Measurements from ENCODE around the gene NUP43. TPM values are rescaled to one million over a fixed set of nuclear protein-coding genes. Genes with fewer than 3 reads are reported as not detected.
A peak's percentile ranks its signal among the peaks of the same experiment; 100 is the strongest.

Gene NUP43
- total RNA-seq, 1 donor from 2014 or later: 27.6 TPM

DNA sequence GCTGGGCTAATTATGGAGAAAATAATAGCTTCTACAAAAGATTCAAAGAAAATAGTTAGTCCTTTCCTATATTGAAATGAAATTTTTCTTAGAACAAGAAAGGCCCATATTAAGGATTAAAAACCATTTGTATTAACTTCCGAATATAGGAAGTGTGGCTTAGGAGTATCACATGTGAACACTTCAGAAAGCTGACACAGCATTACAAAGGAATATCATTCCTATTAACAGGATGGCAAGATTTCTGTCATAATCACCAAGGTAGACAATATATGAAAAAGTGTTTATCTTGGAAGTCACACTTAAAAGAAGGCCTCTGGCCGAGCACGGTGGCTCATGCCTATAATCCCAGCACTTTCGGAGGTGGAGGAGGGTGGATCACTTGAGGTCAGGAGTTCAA is 23.1 kb downstream of the NUP43 start:
- H3K4me1 Mint-ChIP-seq (ENCODE audit: low read depth, unreplicated experiment): peaks cover 3% of the 10 kb centered on the region
- TF ChIP-seq, protein P1, sequence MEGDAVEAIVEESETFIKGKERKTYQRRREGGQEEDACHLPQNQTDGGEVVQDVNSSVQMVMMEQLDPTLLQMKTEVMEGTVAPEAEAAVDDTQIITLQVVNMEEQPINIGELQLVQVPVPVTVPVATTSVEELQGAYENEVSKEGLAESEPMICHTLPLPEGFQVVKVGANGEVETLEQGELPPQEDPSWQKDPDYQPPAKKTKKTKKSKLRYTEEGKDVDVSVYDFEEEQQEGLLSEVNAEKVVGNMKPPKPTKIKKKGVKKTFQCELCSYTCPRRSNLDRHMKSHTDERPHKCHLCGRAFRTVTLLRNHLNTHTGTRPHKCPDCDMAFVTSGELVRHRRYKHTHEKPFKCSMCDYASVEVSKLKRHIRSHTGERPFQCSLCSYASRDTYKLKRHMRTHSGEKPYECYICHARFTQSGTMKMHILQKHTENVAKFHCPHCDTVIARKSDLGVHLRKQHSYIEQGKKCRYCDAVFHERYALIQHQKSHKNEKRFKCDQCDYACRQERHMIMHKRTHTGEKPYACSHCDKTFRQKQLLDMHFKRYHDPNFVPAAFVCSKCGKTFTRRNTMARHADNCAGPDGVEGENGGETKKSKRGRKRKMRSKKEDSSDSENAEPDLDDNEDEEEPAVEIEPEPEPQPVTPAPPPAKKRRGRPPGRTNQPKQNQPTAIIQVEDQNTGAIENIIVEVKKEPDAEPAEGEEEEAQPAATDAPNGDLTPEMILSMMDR (IDR thresholded peaks at IDR 0.05; ENCODE audit: partially characterized antibody, unreplicated experiment): no peak
- H3K36me3 Mint-ChIP-seq (ENCODE audit: unreplicated experiment): no peaks in the 10 kb centered on the region
- DNase-seq: no peak
- H3K27ac Mint-ChIP-seq (ENCODE audit: unreplicated experiment): no peak overlapping the region
- peaks cover 5% of the 10 kb centered on the region for H3K27me3 Mint-ChIP-seq (ENCODE audit: unreplicated experiment)
- no peak overlapping the region for H3K4me3 Mint-ChIP-seq (ENCODE audit: unreplicated experiment)
- H3K9me3 Mint-ChIP-seq (ENCODE audit: unreplicated experiment): peaks cover under 1% of the 10 kb centered on the region

DNA sequence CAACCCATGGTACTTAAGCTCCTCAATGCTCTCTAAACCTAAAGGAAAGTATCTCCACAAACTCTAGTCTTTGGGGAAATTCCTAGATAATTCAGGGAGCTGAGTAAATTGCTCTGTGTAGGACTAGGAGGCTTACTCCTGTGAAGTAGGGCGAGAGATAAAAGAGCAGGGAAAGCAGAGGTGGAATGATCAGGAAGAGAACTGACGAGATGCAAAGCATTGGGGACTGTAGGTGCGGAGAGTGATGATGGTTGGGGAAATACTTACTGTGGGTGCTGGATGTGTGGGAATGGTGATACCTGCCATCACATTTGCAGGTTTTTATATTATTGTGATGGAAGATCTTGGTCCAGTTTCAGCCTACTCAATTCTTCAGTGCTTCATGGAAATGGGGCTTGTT is 26.8 kb downstream of the NUP43 start:
- peaks cover 16% of the 10 kb centered on the region for H3K4me1 Mint-ChIP-seq (ENCODE audit: low read depth, unreplicated experiment)

DNA sequence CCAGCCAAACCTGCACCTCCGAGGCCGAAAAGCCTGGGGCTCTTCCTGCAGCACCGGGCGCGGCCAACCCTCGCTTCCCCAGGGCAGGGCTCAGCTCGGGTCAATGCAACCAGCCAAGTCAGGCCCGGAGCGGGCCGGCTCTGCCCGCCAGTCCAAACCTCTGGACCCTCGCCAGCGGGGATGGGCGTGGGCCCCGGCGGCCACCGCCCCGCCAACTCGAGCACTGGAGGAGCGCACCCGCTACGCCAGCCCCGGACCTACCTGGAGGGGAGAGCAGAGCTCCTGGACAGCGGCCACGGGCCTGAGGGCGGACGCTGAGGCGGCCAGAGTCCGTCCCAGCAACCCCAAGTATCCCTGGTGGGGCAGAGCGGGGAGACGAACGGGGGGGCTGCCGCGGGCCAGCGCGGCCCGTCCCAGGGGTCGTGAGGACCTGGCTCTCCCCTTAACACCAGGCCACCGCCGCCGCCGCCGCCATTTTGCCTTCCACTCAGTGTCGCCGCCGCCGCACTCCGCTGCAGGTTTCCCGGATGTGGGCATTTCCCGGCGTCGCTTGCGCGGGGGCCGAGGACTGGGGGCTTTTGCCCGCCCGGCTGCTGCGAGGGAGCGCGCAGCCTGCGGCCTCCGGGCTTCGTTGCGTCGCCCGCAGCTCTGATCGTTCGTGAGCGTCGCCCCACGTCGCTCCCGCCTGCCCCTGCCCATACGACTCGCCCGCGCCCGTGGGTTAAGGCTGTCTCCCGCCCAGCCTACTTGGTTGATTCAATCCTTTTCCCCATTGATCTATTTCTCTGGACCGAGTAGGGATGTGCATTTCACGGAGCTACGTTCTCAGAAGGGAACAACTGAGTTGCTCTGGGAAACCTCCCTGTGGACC is 28.5 kb downstream of the NUP43 start, which contains the start of gene LATS1:
TSS of gene LATS1 (minus strand) at position 514 of the 871 bp plus-strand sequence. CDS start 15,975 bp downstream, outside the sequence.
- Mint-ChIP-seq H3K4me1 (ENCODE audit: low read depth, unreplicated experiment) (peaks cover 16% of the 10 kb centered on the region), H3K9me3 (ENCODE audit: unreplicated experiment) (peaks cover 4% of the 10 kb centered on the region), H3K27me3 (ENCODE audit: unreplicated experiment) (peaks cover 10% of the 10 kb centered on the region), H3K27ac (ENCODE audit: unreplicated experiment) (peak within 1 kb of the TSS; percentile 98), H3K36me3 (ENCODE audit: unreplicated experiment) (no peaks in the 10 kb centered on the region), H3K4me3 (ENCODE audit: unreplicated experiment) (peak within 1 kb of the TSS; percentile 98)
- peak; percentile 96 for DNase-seq
- TF ChIP-seq, protein P1 (IDR thresholded peaks at IDR 0.05; ENCODE audit: partially characterized antibody, unreplicated experiment): no peak

More for the DNA sequence above, 26.8 kb downstream of the NUP43 start:
- Mint-ChIP-seq H3K36me3 (ENCODE audit: unreplicated experiment) (no peaks in the 10 kb centered on the region), H3K4me3 (ENCODE audit: unreplicated experiment) (peak overlapping the region; percentile 59), H3K9me3 (ENCODE audit: unreplicated experiment) (peaks cover 4% of the 10 kb centered on the region), H3K27ac (ENCODE audit: unreplicated experiment) (no peak overlapping the region), H3K27me3 (ENCODE audit: unreplicated experiment) (peaks cover 10% of the 10 kb centered on the region)
- DNase-seq: no peak
- TF ChIP-seq, protein P1 (IDR thresholded peaks at IDR 0.05; ENCODE audit: partially characterized antibody, unreplicated experiment): no peak

DNA sequence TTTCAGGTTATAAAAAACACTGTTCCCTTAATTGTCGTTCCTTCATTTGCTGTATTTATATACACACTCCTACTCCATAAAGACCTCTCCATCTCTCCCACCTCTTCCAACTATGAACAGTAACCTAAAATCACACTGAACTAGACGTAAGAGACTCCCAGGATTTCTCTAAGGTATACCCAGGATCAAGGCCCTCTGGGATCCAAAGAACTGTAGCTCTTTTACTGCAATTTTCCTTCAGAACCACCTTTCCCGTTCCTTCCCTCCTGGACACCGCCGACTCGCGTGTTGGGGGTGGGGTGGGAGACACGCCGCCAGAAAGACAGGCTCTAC is 29.1 kb downstream of the NUP43 start:
- Mint-ChIP-seq H3K27ac (ENCODE audit: unreplicated experiment) (peak overlapping the region; percentile 98), H3K27me3 (ENCODE audit: unreplicated experiment) (peaks cover 10% of the 10 kb centered on the region), H3K4me1 (ENCODE audit: low read depth, unreplicated experiment) (peaks cover 16% of the 10 kb centered on the region), H3K9me3 (ENCODE audit: unreplicated experiment) (peaks cover 4% of the 10 kb centered on the region), H3K36me3 (ENCODE audit: unreplicated experiment) (no peaks in the 10 kb centered on the region), H3K4me3 (ENCODE audit: unreplicated experiment) (peak overlapping the region; percentile 92)
- TF ChIP-seq, protein P1 (IDR thresholded peaks at IDR 0.05; ENCODE audit: partially characterized antibody, unreplicated experiment): no peak
- DNase-seq: no peak

Data from glutamatergic neuron (in vitro differentiated cells).